HCT116 (cell line): ENCODE data around the gene SUGCT. TPM values are rescaled to one million over a fixed set of nuclear protein-coding genes. Genes with fewer than 3 reads are reported as not detected.

Source experiments
- ATAC-seq: fragments of 200-7000 bp; cut with Tn5 transposase; 2 replicates; pipeline ENCODE4 v1.9.1; 2020; ENCODE audit warnings: mild to moderate bottlenecking, moderate library complexity
- BruUV-seq: library from RNA; stranded (reverse); fragments of 400-500 nt; replicated peaks from 2 replicates; lab custom pipeline; 2021; lab: Mats Ljungman, UMichigan
- CTCF ChIA-PET: fragments of 300-600 bp; sonication (Branson Sonifier 250); formaldehyde crosslinking; loops from one replicate; lab custom pipeline; 2021; ENCODE audit warnings: antibody characterized with exemption; lab: Charles Lee
- POLR2A ChIA-PET: fragments of 300-600, 350-600 bp; sonication (Branson Sonifier 250); formaldehyde crosslinking; loops from one replicate; lab custom pipeline; 2021; ENCODE audit warnings: antibody characterized with exemption; lab: Charles Lee
- RAD21 ChIA-PET, 2 experiments: fragments of 300-600 bp; sonication (Branson Sonifier 250); formaldehyde crosslinking; loops; one replicate each; lab custom pipeline; 2023; ENCODE audit warnings: low total read pairs in 2 of 2; ENCODE audit not compliant: uncharacterized antibody in 2 of 2, unreplicated experiment in 2 of 2, low non-redundant PET in 1 of 2; lab: Charles Lee
- DNase-seq: peaks from one replicate; pipeline ENCODE4 v3.0.0-alpha.2; 2010; ENCODE audit warnings: low read depth, low spot score
- H2AFZ ChIP-seq: fragments of 200-600 bp; shearing (Covaris generic), sonication (generic); 2 replicates; pipeline ENCODE4 v1.6.1; 2017; ENCODE audit warnings: low read depth, mixed run types, mixed read lengths, antibody characterized with exemption, low read length; ENCODE audit not compliant: poor library complexity, severe bottlenecking
- H3K27ac ChIP-seq: 2 replicates; pipeline ENCODE4 v1.5.1; 2012; ENCODE audit warnings: low read depth, low read length
- H3K27me3 ChIP-seq: fragments of 200-600 bp; sonication (generic); 2 replicates; pipeline ENCODE4 v1.6.1; 2016; ENCODE audit warnings: mixed run types, low read length, mixed read lengths; ENCODE audit not compliant: insufficient read depth
- H3K36me3 ChIP-seq, 2 experiments: fragments of 200-500 bp in 1 of 2; fragments of 200-600 bp in 1 of 2; sonication (Bioruptor generic) in 1 of 2; sonication (generic) in 1 of 2; 2 replicates each; pipeline versions ENCODE4 v1.5.1 to v1.6.1; 2014 to 2016; ENCODE audit warnings: low read length in 2 of 2, inconsistent platforms in 1 of 2, mixed read lengths in 1 of 2, mixed run types in 1 of 2; ENCODE audit not compliant: insufficient read depth in 2 of 2, control insufficient read depth in 1 of 2
- H3K4me1 ChIP-seq, 2 experiments: fragments of 200-600 bp in 1 of 2; sonication (generic) in 1 of 2; 2 replicates each; pipeline versions ENCODE4 v1.5.1 to v1.6.1; 2012 to 2017; ENCODE audit warnings: low read length in 2 of 2, inconsistent platforms in 1 of 2, mild to moderate bottlenecking in 1 of 2, mixed read lengths in 1 of 2, mixed run types in 1 of 2, moderate library complexity in 1 of 2; ENCODE audit not compliant: insufficient read depth in 2 of 2, control insufficient read depth in 1 of 2
- H3K4me2 ChIP-seq: fragments of 200-600 bp; sonication (generic); 2 replicates; pipeline ENCODE4 v1.6.1; 2017; ENCODE audit warnings: mixed run types, low read length, mixed read lengths
- H3K4me3 ChIP-seq, 2 experiments: fragments of 200-600 bp in 1 of 2; sonication (generic) in 1 of 2; replicated peaks in 1 of 2; 2 replicates each; pipeline ENCODE4 v1.5.1; 2011 to 2016; ENCODE audit warnings: low read length in 2 of 2, control low read depth in 1 of 2, low read depth in 1 of 2, mild to moderate bottlenecking in 1 of 2, mixed read lengths in 1 of 2, mixed run types in 1 of 2
- H3K79me2 ChIP-seq: fragments of 200-600 bp; sonication (generic); 2 replicates; pipeline ENCODE4 v1.6.1; 2017; ENCODE audit warnings: mild to moderate bottlenecking, mixed run types, low read length, moderate library complexity, mixed read lengths; ENCODE audit not compliant: insufficient read depth
- H3K9ac ChIP-seq: fragments of 200-600 bp; sonication (generic); 2 replicates; pipeline ENCODE4 v1.6.1; 2016; ENCODE audit warnings: low read length, mixed read lengths
- H3K9me2 ChIP-seq: fragments of 200-600 bp; sonication (generic), shearing (Covaris generic); 2 replicates; pipeline ENCODE4 v1.6.1; 2017; ENCODE audit warnings: mixed run types, mild to moderate bottlenecking, moderate library complexity; ENCODE audit not compliant: insufficient read depth
- H3K9me3 ChIP-seq, 2 experiments: fragments of 200-500 bp in 1 of 2; fragments of 200-600 bp in 1 of 2; sonication (Bioruptor generic) in 1 of 2; sonication (generic) in 1 of 2; 2 replicates each; pipeline ENCODE4 v1.6.1; 2014 to 2017; ENCODE audit warnings: low read length in 2 of 2, mixed read lengths in 2 of 2, inconsistent platforms in 1 of 2, low read depth in 1 of 2, mild to moderate bottlenecking in 1 of 2, mixed run types in 1 of 2, moderate library complexity in 1 of 2; ENCODE audit not compliant: control insufficient read depth in 1 of 2, insufficient read depth in 1 of 2
- H4K20me1 ChIP-seq: fragments of 200-600 bp; sonication (generic), shearing (Covaris generic); 2 replicates; pipeline ENCODE4 v1.6.1; 2017; ENCODE audit warnings: mixed run types, mild to moderate bottlenecking, moderate library complexity; ENCODE audit not compliant: insufficient read depth
- ATF3 ChIP-seq: IDR thresholded peaks from 2 replicates; pipeline ENCODE4 v1.6.1; 2012
- EGR1 ChIP-seq: IDR thresholded peaks from 2 replicates; pipeline ENCODE4 v1.6.1; 2012; ENCODE audit warnings: low read depth
- ELF1 ChIP-seq: IDR thresholded peaks from 2 replicates; pipeline ENCODE4 v1.6.1; 2012; ENCODE audit warnings: low read depth, borderline replicate concordance
- EZH2phosphoT487 ChIP-seq: fragments of 200-600 bp; IDR thresholded peaks from 2 replicates; pipeline ENCODE4 v1.6.1; 2018; ENCODE audit warnings: antibody characterized with exemption, borderline replicate concordance
- POLR2A ChIP-seq: IDR thresholded peaks from 2 replicates; pipeline ENCODE4 v1.7.0; 2011; ENCODE audit warnings: borderline replicate concordance; ENCODE audit not compliant: insufficient read depth, insufficient read length; ENCODE audit errors: extremely low read depth
- RAD21 ChIP-seq: IDR thresholded peaks from 2 replicates; pipeline ENCODE4 v1.6.1; 2012; ENCODE audit warnings: low read depth, mild to moderate bottlenecking
- SIN3A ChIP-seq: IDR thresholded peaks from 2 replicates; pipeline ENCODE4 v1.6.1; 2012; ENCODE audit warnings: low read depth
- ZNF274 ChIP-seq: fragments of 200-500 bp; sonication (Bioruptor generic); IDR thresholded peaks from 2 replicates; pipeline ENCODE4 v1.6.1; 2014; ENCODE audit warnings: mild to moderate bottlenecking, low read depth, low read length, inconsistent platforms
- intact Hi-C: fragments of 100-400 bp; cut with micrococcal nuclease; formaldehyde crosslinking; loops from 2 replicates; pipeline ENCODE4 v1.10.0; 2022
- total RNA-seq: library from RNA; stranded (reverse); gene quantifications from one replicate; pipeline ENCODE4 v1.2.1, GENCODE V29; 2021; ENCODE audit not compliant: unreplicated experiment

SUGCT gene
- total RNA-seq, 1 experiment from 2014 or later = 4.4 TPM

DNA sequence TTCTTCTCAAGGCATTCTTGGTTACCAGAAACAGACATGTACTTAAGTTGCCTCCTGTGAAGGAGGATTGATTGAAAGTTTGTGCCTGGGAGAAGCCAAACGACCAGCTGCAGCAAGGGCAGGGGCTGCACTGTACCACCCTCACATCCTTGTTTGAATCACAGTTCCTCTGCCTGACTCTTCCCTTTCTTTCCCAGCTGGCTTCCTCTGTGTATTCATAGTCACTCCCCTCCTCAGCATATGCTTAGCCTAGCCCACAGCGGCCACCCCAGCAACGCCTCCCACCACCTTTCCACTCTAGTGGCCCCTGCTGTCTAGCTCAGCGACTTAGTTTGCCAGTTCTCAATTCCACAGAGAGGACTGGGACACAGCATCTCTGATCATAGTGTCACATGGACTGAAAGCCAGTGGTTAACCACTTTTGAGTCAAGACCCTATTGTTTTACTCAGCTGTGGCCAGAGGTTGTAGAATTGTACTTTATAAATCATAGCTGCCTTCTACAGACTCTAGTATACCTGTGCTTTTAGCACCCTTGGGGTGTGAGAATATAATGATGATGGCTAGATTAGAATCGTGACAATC, 643.0 kb downstream of the SUGCT start:
- Histone ChIP-seq H3K4me2 (no peak overlapping the region), H2AFZ (no peak overlapping the region), H3K9me2 (no peaks in the 10 kb centered on the region), H3K9me3 (no peaks in the 10 kb centered on the region), H3K79me2 (no peaks in the 10 kb centered on the region), H3K4me1 (no peaks in the 10 kb centered on the region), H3K27ac (no peak overlapping the region), H4K20me1 (no peaks in the 10 kb centered on the region), H3K27me3 (no peaks in the 10 kb centered on the region), H3K4me3 (no peak overlapping the region), H3K36me3 (no peaks in the 10 kb centered on the region), H3K9ac (no peak overlapping the region)
- intact Hi-C loops = no loop called here
- POLR2A ChIA-PET = no interaction called here
- RAD21 ChIA-PET = no interaction called here
- ATAC-seq (no peak), DNase-seq (no peak)
- no peak for TF ChIP-seq ELF1
- no peak for TF ChIP-seq ATF3
- no TSS peak for BruUV-seq
- CTCF ChIA-PET = no interaction called here

DNA sequence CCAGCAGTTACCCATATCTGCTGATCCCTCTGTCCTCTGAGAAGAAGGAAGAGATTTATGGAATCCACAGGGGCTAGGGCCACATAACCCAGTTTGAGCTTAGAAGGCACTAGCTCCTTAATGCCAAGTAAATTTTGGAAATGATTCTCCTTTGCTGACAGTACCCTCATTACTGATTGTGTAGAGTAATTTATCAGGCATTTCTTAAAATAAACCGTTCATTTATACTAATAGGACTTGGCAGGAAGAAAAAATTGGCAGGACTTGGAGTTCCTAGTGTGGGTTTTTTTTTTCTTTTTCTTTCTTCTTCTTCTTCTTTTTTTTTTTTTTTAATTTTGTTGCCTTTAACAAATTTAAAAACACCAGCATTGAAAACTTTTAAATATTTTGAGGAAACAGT, 645.7 kb downstream of the SUGCT start:
- no peak overlapping the region for H3K9ac ChIP-seq
- H3K27ac ChIP-seq = no peak overlapping the region
- H3K4me3 ChIP-seq = no peak overlapping the region
- ChIA-PET CTCF (no interaction called here), POLR2A (no interaction called here), RAD21 (no interaction called here)
- ATAC-seq (no peak), DNase-seq (no peak)
- no peaks in the 10 kb centered on the region for H3K79me2 ChIP-seq
- no peaks in the 10 kb centered on the region for H4K20me1 ChIP-seq
- H2AFZ ChIP-seq = no peak overlapping the region
- intact Hi-C loops = no loop called here
- no peaks in the 10 kb centered on the region for H3K9me3 ChIP-seq
- H3K4me1 ChIP-seq = no peaks in the 10 kb centered on the region
- no peaks in the 10 kb centered on the region for H3K36me3 ChIP-seq
- BruUV-seq = no TSS peak
- no peak for TF ChIP-seq ZNF274
- no peak for TF ChIP-seq EGR1
- no peak for TF ChIP-seq ELF1
- no peak for TF ChIP-seq EZH2phosphoT487
- no peak for TF ChIP-seq RAD21
- no peak for TF ChIP-seq SIN3A
- TF ChIP-seq POLR2A = no peak
- no peak overlapping the region for H3K4me2 ChIP-seq
- no peaks in the 10 kb centered on the region for H3K9me2 ChIP-seq
- no peaks in the 10 kb centered on the region for H3K27me3 ChIP-seq
